HG02840 (cell line): ENCODE measurements around the gene ETV6.

Experiments
- ATAC-seq: cut with Tn5 transposase; IDR thresholded peaks from one replicate; pipeline ENCODE4 v1.9.1; 2021; ENCODE audit warnings: mild to moderate bottlenecking, moderate library complexity, moderate number of reproducible peaks; ENCODE audit not compliant: unreplicated experiment, low FRiP score

The ETV6 gene

DNA sequence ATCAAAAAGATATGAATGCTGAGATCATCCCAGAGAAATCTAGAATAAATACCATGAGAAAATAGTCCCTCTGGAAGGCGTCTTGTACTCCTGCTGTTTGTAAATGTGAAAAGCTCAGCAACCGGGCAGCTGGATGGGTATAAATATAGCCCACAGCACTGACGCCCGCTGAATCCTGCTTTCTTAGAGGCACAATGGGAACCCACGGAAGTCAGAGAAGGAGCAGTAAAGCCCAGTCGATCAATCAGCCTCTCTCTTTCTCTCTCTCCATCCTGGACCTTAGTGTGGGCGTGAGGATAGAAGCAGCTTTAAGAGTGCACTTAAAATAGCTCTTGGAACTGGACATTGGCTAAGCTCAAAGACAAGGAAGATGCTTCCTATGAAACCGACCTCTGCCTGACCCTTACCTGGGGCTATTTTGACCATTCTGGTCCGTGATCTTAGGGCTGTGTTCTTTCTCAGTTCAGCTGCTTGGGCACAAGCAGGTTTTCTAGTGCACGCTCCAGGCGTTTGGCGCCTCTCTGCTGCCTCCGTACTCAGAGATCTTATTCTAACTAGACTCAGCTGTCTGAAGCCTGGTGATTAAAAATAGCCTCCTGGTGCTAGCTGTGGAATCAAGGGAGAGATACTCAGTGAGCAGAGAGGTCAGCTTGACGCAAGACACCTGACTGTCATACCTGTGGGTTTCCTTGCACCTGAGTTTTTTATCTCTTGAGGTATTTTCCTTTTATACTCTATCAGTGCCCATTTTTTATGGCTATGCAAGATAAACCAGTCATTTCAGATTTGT, 144.6 kb downstream of the ETV6 start:
- no peak for ATAC-seq

- ATAC-seq: no peak
These were observed 145.3 kb downstream of the ETV6 start for GRCh38 chr12:11794751-11795150.

GRCh38 chr12:11795192-11795912, 145.9 kb downstream of the ETV6 start:
- no peak for ATAC-seq

GRCh38 chr12:11795913-11796459, 146.5 kb downstream of the ETV6 start:
- ATAC-seq: no peak

- ATAC-seq: no peak
These were observed 147.9 kb downstream of the ETV6 start for GRCh38 chr12:11797317-11797913.

DNA sequence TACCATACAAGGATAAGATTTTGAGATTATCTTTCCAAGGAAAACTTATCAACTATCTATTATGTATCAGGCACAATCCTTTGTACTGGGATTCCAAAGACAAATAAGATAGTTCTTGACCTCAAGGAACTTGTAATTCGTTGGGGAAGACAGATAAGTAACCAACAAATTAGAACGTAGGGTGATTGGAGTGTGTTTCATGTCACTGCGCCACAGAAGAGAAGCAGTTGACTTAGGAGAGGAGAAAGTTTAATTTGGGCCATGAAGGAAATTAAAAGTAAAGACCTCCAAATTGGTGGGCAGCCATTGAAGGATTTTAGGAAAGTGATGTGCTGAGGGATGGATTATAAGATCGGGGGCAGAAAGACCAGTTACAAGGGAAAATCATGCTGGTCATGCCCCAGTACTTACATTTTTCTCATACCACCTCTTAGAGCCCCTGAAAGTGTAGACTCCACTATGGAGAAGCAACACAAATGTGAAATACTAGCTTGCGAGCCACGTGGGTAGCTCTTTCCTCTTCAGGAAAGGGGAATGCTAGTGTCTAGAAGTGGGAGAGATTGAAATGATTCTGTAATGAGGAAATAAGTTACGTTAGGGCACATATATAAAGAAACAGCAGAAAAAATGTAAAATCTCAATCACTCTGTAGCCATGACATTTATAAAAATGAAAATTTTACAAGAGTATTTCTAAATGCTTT, 148.7 kb downstream of the ETV6 start:
- ATAC-seq: no peak

- no peak for ATAC-seq
These were observed 149.5 kb downstream of the ETV6 start for GRCh38 chr12:11798856-11799501.

- no peak for ATAC-seq
These were observed 150.0 kb downstream of the ETV6 start for GRCh38 chr12:11799502-11799873.

DNA sequence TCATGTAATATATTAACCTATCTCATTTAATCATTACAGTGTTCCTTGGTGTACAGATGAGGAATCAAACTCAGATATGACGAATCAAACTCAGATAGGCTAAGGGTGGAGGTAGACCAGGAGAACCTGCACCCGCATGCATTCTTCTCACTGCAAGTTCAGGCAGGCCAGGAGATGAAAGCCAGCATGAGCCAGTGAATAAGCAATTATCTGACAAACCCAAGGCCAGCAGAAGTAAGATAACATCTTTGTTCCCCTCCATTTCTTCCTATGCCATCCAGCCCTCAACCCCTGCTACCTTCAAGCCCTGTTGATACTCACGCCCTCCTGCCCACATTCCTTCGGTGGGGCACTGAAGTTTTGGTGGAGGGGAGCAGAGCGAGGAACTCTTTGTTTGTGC, 152.2 kb downstream of the ETV6 start:
- ATAC-seq: no peak

- no peak for ATAC-seq
These were observed 154.7 kb downstream of the ETV6 start for GRCh38 chr12:11804130-11804529.

DNA sequence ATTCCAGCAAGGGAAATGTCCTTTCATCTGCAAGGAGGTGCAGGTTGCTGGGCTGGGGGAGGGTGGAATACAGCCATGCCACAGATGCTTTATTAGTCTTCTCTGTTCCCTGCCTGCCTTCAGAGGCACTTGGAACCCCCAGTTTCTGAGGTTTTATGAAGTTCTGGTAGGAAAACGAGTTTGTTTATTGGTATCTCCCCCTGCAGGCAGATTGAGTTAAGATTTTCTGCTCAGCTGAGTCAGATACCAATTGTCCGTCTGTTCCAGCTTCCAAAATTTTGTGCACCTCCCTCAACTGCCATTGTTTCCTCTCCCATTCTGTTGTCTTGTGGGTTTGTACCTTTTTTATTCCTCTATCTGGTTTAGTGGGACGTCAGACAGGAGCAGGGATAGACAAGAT, 155.6 kb downstream of the ETV6 start:
- no peak for ATAC-seq

GRCh38 chr12:11805680-11806079, 156.2 kb downstream of the ETV6 start:
- no peak for ATAC-seq

- ATAC-seq: no peak
These were observed 158.0 kb downstream of the ETV6 start for GRCh38 chr12:11807458-11807857.

DNA sequence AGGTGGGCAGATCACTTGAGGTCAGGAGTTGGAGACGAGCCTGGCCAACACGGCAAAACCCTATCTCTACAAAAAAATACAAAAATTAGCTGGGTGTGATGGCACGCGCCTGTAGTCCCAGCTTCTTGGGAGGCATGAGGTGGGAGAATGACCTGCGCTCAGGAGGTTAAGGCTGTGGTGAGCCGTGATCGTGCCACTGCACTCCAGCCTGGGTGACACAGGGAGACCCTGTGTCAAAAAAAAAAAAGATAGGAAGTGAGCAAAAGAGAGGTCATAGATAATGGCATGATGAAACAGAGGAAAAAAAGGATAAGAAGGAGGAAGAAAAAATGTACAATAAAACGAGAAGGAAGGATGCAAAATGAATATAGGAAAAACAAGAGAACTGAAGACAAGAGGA, 159.5 kb downstream of the ETV6 start:
- no peak for ATAC-seq

- no peak for ATAC-seq
These were observed 160.7 kb downstream of the ETV6 start for GRCh38 chr12:11810206-11810545.

- ATAC-seq: no peak
These were observed 161.5 kb downstream of the ETV6 start for GRCh38 chr12:11811008-11811407.

- no peak for ATAC-seq
These were observed 162.7 kb downstream of the ETV6 start for GRCh38 chr12:11812241-11812585.

DNA sequence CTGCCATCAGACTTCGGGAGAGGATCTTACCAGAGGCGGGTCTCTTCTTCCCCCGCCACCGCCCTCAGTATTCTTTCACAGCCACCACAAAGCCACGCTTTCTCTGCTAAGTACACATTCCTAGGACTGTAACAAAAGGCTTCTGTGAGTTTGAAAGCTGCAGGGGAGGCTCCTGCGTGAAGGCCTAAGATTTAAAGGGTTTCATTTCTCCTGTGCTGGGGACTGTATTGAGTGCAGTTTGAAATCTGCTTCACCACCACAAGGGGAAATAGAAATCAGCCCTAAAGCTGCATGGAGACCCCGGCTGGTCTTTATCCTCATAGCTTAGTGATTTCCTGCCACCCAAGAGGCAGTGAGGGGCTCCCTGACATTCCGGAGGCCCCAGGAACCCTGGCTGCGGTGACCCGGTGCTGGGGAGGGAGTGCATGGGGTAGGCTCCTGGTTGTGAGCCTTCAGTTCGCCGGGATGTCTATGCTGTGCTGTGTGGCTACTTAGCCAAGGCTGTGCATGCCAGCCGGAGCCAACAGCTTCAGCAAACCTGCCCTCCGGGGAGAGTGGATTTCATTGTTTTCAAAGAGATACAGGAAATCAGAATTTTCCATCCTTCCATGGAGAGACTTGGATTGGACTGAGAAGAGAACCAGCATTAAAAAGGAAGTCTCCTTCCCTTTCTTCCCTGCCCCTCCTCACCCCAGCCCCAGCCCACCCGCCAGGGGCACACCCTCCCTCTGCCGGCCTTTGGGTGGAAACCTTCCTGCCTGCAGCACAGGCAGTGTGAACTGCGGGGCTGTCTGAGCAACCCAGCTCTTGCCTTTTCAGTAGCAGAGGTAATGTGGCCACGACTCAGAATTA, 163.3 kb downstream of the ETV6 start:
- no peak for ATAC-seq

GRCh38 chr12:11813438-11813813, 164.0 kb downstream of the ETV6 start:
- ATAC-seq: no peak

DNA sequence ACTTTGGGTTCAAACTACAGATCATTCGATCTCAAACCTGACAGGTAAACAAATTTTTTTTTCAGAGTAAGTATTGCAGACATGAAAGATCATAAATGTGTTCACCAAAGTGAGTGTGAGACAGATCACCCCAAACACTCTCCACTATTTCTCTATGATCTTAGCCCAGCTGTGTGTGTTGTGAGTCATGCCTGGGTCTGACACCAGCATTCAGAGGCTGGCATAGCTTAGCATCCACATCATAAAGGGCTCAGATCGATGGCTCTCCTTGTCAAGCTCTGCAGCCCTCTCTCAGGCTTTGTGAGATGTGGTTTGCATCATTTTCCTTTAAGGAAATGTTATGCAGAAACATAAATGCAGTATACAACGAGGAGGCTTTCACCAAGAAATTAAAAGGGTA, 164.9 kb downstream of the ETV6 start:
- no peak for ATAC-seq
